ENCODE results near the gene CDK16.

CDK16 gene

GRCh38 chrX:47218280-47218919 lies at the start of gene CDK16:
TSS of gene CDK16 (plus strand) at chrX:47218681. CDS start at chrX:47223558, 4,877 bp downstream.
- DNase-seq = peak; percentile 66

GRCh38 chrX:47169273-47169672 lies 49.2 kb upstream of the CDK16 start:
- DNase-seq = no peak

GRCh38 chrX:47169726-47170515 lies 48.6 kb upstream of the CDK16 start:
- DNase-seq = no peak

- no peak for DNase-seq
These were observed 47.4 kb upstream of the CDK16 start for GRCh38 chrX:47170861-47171692.

GRCh38 chrX:47171996-47172395 lies 46.5 kb upstream of the CDK16 start:
- no peak for DNase-seq

GRCh38 chrX:47172549-47172948 lies 45.9 kb upstream of the CDK16 start:
- no peak for DNase-seq

GRCh38 chrX:47172971-47173792 lies 45.3 kb upstream of the CDK16 start:
- DNase-seq = no peak

GRCh38 chrX:47174376-47174775 lies 44.1 kb upstream of the CDK16 start:
- DNase-seq = no peak

GRCh38 chrX:47174846-47175587 lies 43.5 kb upstream of the CDK16 start:
- no peak for DNase-seq

GRCh38 chrX:47175588-47175980 lies 42.9 kb upstream of the CDK16 start:
- no peak for DNase-seq

GRCh38 chrX:47176101-47176740 lies 42.3 kb upstream of the CDK16 start:
- no peak for DNase-seq

GRCh38 chrX:47177079-47177478 lies 41.4 kb upstream of the CDK16 start:
- no peak for DNase-seq

GRCh38 chrX:47178337-47178736 lies 40.1 kb upstream of the CDK16 start:
- no peak for DNase-seq

- no peak for DNase-seq
These were observed 39.1 kb upstream of the CDK16 start for GRCh38 chrX:47179221-47179927.

GRCh38 chrX:47179928-47180255 lies 38.6 kb upstream of the CDK16 start:
- DNase-seq = no peak

- DNase-seq = no peak
These were observed 38.1 kb upstream of the CDK16 start for GRCh38 chrX:47180346-47180745.

GRCh38 chrX:47181301-47181700 lies 37.2 kb upstream of the CDK16 start:
- no peak for DNase-seq

- no peak for DNase-seq
These were observed 36.3 kb upstream of the CDK16 start for GRCh38 chrX:47182106-47182700.

GRCh38 chrX:47184486-47184885 lies 34.0 kb upstream of the CDK16 start:
- DNase-seq = no peak

GRCh38 chrX:47185241-47185640 lies 33.2 kb upstream of the CDK16 start:
- no peak for DNase-seq
